Stimulated activated CD4-positive, alpha-beta T cell treated with anti-CD3 and anti-CD28 coated beads, Interleukin-4, amount 100 ng/mL, for 1 hour (primary cell): ENCODE results near the gene PPIL1.
"Not testable (repeated sequence)": the region's sequence is repeated elsewhere in the genome, so short reads cannot be mapped to it uniquely, and the experiment has no call there.

ENCODE experiments used
- DNase-seq: peaks from one replicate; pipeline ENCODE4 v3.0.0-alpha.2; 2020

PPIL1 gene

GRCh38 chr6:36874443-36875249 lies at the start of gene PPIL1:
Gene PPIL1 (minus strand): TSS chr6:36874803. CDS start chr6:36874772, 31 bp downstream.
- peak; percentile 79 for DNase-seq

GRCh38 chr6:36924131-36924530 lies 49.5 kb upstream of the PPIL1 start:
- no peak for DNase-seq

- no peak for DNase-seq
Observed at GRCh38 chr6:36920546-36920945, 45.9 kb upstream of the PPIL1 start.

GRCh38 chr6:36920049-36920448 lies 45.4 kb upstream of the PPIL1 start:
- DNase-seq: no peak

- no peak for DNase-seq
Observed at GRCh38 chr6:36917541-36918193, 43.1 kb upstream of the PPIL1 start.

- DNase-seq: no peak
Observed at GRCh38 chr6:36916126-36916525, 41.5 kb upstream of the PPIL1 start.

- no peak for DNase-seq
Observed at GRCh38 chr6:36915599-36915998, 41.0 kb upstream of the PPIL1 start.

- DNase-seq: no peak
Observed at GRCh38 chr6:36914227-36914794, 39.7 kb upstream of the PPIL1 start.

- DNase-seq: no peak
Observed at GRCh38 chr6:36913082-36913481, 38.5 kb upstream of the PPIL1 start.

- peak; percentile 38 for DNase-seq
Observed at GRCh38 chr6:36912586-36912985, 38.0 kb upstream of the PPIL1 start.

GRCh38 chr6:36912030-36912454 lies 37.4 kb upstream of the PPIL1 start:
- peak; percentile 12 for DNase-seq

- DNase-seq: no peak
Observed at GRCh38 chr6:36908747-36909146, 34.1 kb upstream of the PPIL1 start.

- no peak for DNase-seq
Observed at GRCh38 chr6:36907781-36908180, 33.2 kb upstream of the PPIL1 start.

GRCh38 chr6:36906539-36907325 lies 32.1 kb upstream of the PPIL1 start:
- no peak for DNase-seq

GRCh38 chr6:36904851-36905393 lies 30.3 kb upstream of the PPIL1 start:
- no peak for DNase-seq

- DNase-seq: no peak
Observed at GRCh38 chr6:36904114-36904513, 29.5 kb upstream of the PPIL1 start.

GRCh38 chr6:36897609-36898008 lies 23.0 kb upstream of the PPIL1 start:
- no peak for DNase-seq

GRCh38 chr6:36893976-36894932 lies 19.7 kb upstream of the PPIL1 start:
- DNase-seq: no peak

GRCh38 chr6:36891153-36891552 lies 16.6 kb upstream of the PPIL1 start:
- not testable (repeated sequence) for DNase-seq

GRCh38 chr6:36890112-36890663 lies 15.6 kb upstream of the PPIL1 start:
- DNase-seq: no peak
